MCF 10A (cell line): ENCODE results near the gene ACOXL. TPM values are rescaled to one million over a fixed set of nuclear protein-coding genes. Genes with fewer than 3 reads are reported as not detected.

ENCODE experiments used
- BruUV-seq: library from RNA; stranded (reverse); fragments of 400-500 nt; replicated peaks from 2 replicates; lab custom pipeline; 2021; lab: Mats Ljungman, UMichigan
- CTCF ChIA-PET: fragments of 300-600 bp; sonication (Branson Sonifier 250); formaldehyde crosslinking; extraction: SDS; loops from one replicate; lab custom pipeline; 2021; ENCODE audit warnings: antibody characterized with exemption, inconsistent platforms; lab: Yijun Ruan, JAX
- POLR2A ChIA-PET: fragments of 300-600, 350-650 bp; sonication (Branson Sonifier 250); formaldehyde crosslinking; extraction: SDS; loops from one replicate; lab custom pipeline; 2020; ENCODE audit warnings: antibody characterized with exemption, inconsistent platforms; lab: Yijun Ruan, JAX
- DNase-seq: peaks from one replicate; pipeline ENCODE4 v3.0.0-alpha.2; 2018; ENCODE audit not compliant: unreplicated experiment
- H3K27ac Mint-ChIP-seq: one replicate; pipeline ENCODE4 v1.8.0; 2022; ENCODE audit warnings: mild to moderate bottlenecking, low read depth, mixed read lengths; ENCODE audit not compliant: unreplicated experiment
- H3K27me3 Mint-ChIP-seq: one replicate; pipeline ENCODE4 v1.8.0; 2022; ENCODE audit warnings: mixed read lengths; ENCODE audit not compliant: insufficient read depth, unreplicated experiment
- H3K36me3 Mint-ChIP-seq: one replicate; pipeline ENCODE4 v1.8.0; 2022; ENCODE audit warnings: mild to moderate bottlenecking, moderate library complexity, mixed read lengths; ENCODE audit not compliant: insufficient read depth, unreplicated experiment
- H3K4me1 Mint-ChIP-seq: one replicate; pipeline ENCODE4 v1.8.0; 2022; ENCODE audit warnings: mixed read lengths; ENCODE audit not compliant: insufficient read depth, unreplicated experiment
- H3K4me3 Mint-ChIP-seq: one replicate; pipeline ENCODE4 v1.8.0; 2022; ENCODE audit warnings: mild to moderate bottlenecking, moderate library complexity, mixed read lengths; ENCODE audit not compliant: unreplicated experiment
- H3K9me3 Mint-ChIP-seq: one replicate; pipeline ENCODE4 v1.8.0; 2022; ENCODE audit warnings: mixed read lengths; ENCODE audit not compliant: unreplicated experiment
- CTCF ChIP-seq: fragments of 200-600 bp; IDR thresholded peaks from one replicate; pipeline ENCODE4 v1.8.0; 2022; ENCODE audit warnings: antibody characterized with exemption, mild to moderate bottlenecking; ENCODE audit not compliant: unreplicated experiment
- intact Hi-C: fragments of 100-400 bp; cut with micrococcal nuclease; formaldehyde crosslinking; loops from 2 replicates; pipeline ENCODE4 v1.14.1; 2022
- total RNA-seq: library from RNA; stranded (reverse); gene quantifications from 2 replicates; pipeline ENCODE4 v1.2.3, GENCODE V29; 2022

Gene ACOXL
- total RNA-seq, 1 experiment from 2014 or later: not detected

- ChIA-PET POLR2A (interaction anchor here (1.4 kb wide), 1 partner anchor 321 kb away, joined by 4 read pairs; the partner anchor contains the start of gene BCL2L11), CTCF (interaction anchor here (0.6 to 1.2 kb wide), 4 partner anchors 14 to 318 kb away, joined by 3 read pairs; no protein-coding TSS in a partner anchor)
- intact Hi-C loops: no loop called here
- Mint-ChIP-seq H3K27me3 (peaks cover 100% of the 10 kb centered on the region), H3K27ac (no peak overlapping the region), H3K4me1 (no peaks in the 10 kb centered on the region), H3K36me3 (no peaks in the 10 kb centered on the region), H3K4me3 (no peak overlapping the region), H3K9me3 (no peaks in the 10 kb centered on the region)
- TF ChIP-seq CTCF: no peak
- no peak for DNase-seq
- no TSS peak for BruUV-seq
Observed at GRCh38 chr2:110799376-110799775, 67.0 kb downstream of the ACOXL start.

- H3K4me3 Mint-ChIP-seq: no peak overlapping the region
- intact Hi-C loops: no loop called here
- H3K36me3 Mint-ChIP-seq: no peaks in the 10 kb centered on the region
- H3K27ac Mint-ChIP-seq: no peak overlapping the region
- H3K27me3 Mint-ChIP-seq: peaks cover 100% of the 10 kb centered on the region
- no peaks in the 10 kb centered on the region for H3K4me1 Mint-ChIP-seq
- TF ChIP-seq CTCF: no peak
- CTCF ChIA-PET: no interaction called here
- POLR2A ChIA-PET: interaction anchor here (0.6 kb wide), 1 partner anchor 36 kb away, joined by 5 read pairs; no protein-coding TSS in a partner anchor
- BruUV-seq: no TSS peak
- DNase-seq: no peak
- H3K9me3 Mint-ChIP-seq: no peaks in the 10 kb centered on the region
Observed at GRCh38 chr2:110800611-110801402, 68.4 kb downstream of the ACOXL start.

GRCh38 chr2:110802208-110802932 lies 70.0 kb downstream of the ACOXL start:
- no TSS peak for BruUV-seq
- Mint-ChIP-seq H3K4me1 (no peaks in the 10 kb centered on the region), H3K27me3 (peaks cover 94% of the 10 kb centered on the region), H3K4me3 (no peak overlapping the region), H3K27ac (no peak overlapping the region), H3K36me3 (no peaks in the 10 kb centered on the region), H3K9me3 (no peaks in the 10 kb centered on the region)
- no peak for TF ChIP-seq CTCF
- ChIA-PET CTCF (interaction anchor here (0.6 kb wide), 1 partner anchor 400 kb away, joined by 3 read pairs; no protein-coding TSS in a partner anchor), POLR2A (interaction anchor here (1.0 kb wide), 1 partner anchor 322 kb away, joined by 3 read pairs; no protein-coding TSS in a partner anchor)
- DNase-seq: no peak
- intact Hi-C loops: no loop called here

- CTCF ChIA-PET: no interaction called here
- intact Hi-C loops: no loop called here
- no peak for TF ChIP-seq CTCF
- no peak overlapping the region for H3K27ac Mint-ChIP-seq
- H3K4me1 Mint-ChIP-seq: no peaks in the 10 kb centered on the region
- no TSS peak for BruUV-seq
- H3K36me3 Mint-ChIP-seq: no peaks in the 10 kb centered on the region
- no peaks in the 10 kb centered on the region for H3K9me3 Mint-ChIP-seq
- POLR2A ChIA-PET: no interaction called here
- DNase-seq: no peak
- H3K27me3 Mint-ChIP-seq: peaks cover 94% of the 10 kb centered on the region
- H3K4me3 Mint-ChIP-seq: no peak overlapping the region
Observed at GRCh38 chr2:110804433-110804832, 72.1 kb downstream of the ACOXL start.
